IPS-18a (cell line): ENCODE measurements around the gene PDZD8.
A peak's percentile ranks its signal among the peaks of the same experiment; 100 is the strongest.
"Not testable (repeated sequence)": the region's sequence is repeated elsewhere in the genome, so short reads cannot be mapped to it uniquely, and the experiment has no call there.

Experiments
- H3K27ac ChIP-seq: one replicate; pipeline ENCODE4 v1.5.1; 2013; ENCODE audit warnings: low read length
- H3K27me3 ChIP-seq: one replicate; pipeline ENCODE4 v1.6.1; 2013; ENCODE audit warnings: mild to moderate bottlenecking, low read length; ENCODE audit not compliant: control insufficient read depth, insufficient read depth
- H3K36me3 ChIP-seq: one replicate; pipeline ENCODE4 v1.6.1; 2013; ENCODE audit warnings: low read depth, low read length; ENCODE audit not compliant: control insufficient read depth
- H3K4me1 ChIP-seq: one replicate; pipeline ENCODE4 v1.6.1; 2013; ENCODE audit warnings: low read depth, low read length; ENCODE audit not compliant: control insufficient read depth
- H3K4me3 ChIP-seq: one replicate; pipeline ENCODE4 v1.5.1; 2013; ENCODE audit warnings: low read length
- H3K9ac ChIP-seq: one replicate; pipeline ENCODE4 v1.6.1; 2013; ENCODE audit warnings: mild to moderate bottlenecking, low read length, moderate library complexity
- H3K9me3 ChIP-seq: one replicate; pipeline ENCODE4 v1.6.1; 2013; ENCODE audit warnings: low read depth, low read length; ENCODE audit not compliant: control insufficient read depth

Gene PDZD8

GRCh38 chr10:117248750-117249465 is 126.3 kb downstream of the PDZD8 start:
- Histone ChIP-seq H3K36me3 (no peaks in the 10 kb centered on the region), H3K4me3 (no peak overlapping the region), H3K27me3 (peaks cover 6% of the 10 kb centered on the region), H3K9ac (no peak overlapping the region), H3K4me1 (peaks cover 5% of the 10 kb centered on the region), H3K27ac (no peak overlapping the region), H3K9me3 (no peaks in the 10 kb centered on the region)

GRCh38 chr10:117246997-117247671 is 128.1 kb downstream of the PDZD8 start:
- peaks cover 24% of the 10 kb centered on the region for H3K27me3 ChIP-seq
- H3K4me1 ChIP-seq = peaks cover 5% of the 10 kb centered on the region
- no peaks in the 10 kb centered on the region for H3K36me3 ChIP-seq
- no peak overlapping the region for H3K27ac ChIP-seq
- no peaks in the 10 kb centered on the region for H3K9me3 ChIP-seq
- no peak overlapping the region for H3K9ac ChIP-seq
- H3K4me3 ChIP-seq = no peak overlapping the region

GRCh38 chr10:117242463-117242832 is 132.8 kb downstream of the PDZD8 start:
- peaks cover 46% of the 10 kb centered on the region for H3K27me3 ChIP-seq
- H3K9me3 ChIP-seq = no peaks in the 10 kb centered on the region
- no peak overlapping the region for H3K27ac ChIP-seq
- H3K9ac ChIP-seq = no peak overlapping the region
- peaks cover 4% of the 10 kb centered on the region for H3K4me1 ChIP-seq
- no peaks in the 10 kb centered on the region for H3K36me3 ChIP-seq
- H3K4me3 ChIP-seq = peak overlapping the region; percentile 56

DNA sequence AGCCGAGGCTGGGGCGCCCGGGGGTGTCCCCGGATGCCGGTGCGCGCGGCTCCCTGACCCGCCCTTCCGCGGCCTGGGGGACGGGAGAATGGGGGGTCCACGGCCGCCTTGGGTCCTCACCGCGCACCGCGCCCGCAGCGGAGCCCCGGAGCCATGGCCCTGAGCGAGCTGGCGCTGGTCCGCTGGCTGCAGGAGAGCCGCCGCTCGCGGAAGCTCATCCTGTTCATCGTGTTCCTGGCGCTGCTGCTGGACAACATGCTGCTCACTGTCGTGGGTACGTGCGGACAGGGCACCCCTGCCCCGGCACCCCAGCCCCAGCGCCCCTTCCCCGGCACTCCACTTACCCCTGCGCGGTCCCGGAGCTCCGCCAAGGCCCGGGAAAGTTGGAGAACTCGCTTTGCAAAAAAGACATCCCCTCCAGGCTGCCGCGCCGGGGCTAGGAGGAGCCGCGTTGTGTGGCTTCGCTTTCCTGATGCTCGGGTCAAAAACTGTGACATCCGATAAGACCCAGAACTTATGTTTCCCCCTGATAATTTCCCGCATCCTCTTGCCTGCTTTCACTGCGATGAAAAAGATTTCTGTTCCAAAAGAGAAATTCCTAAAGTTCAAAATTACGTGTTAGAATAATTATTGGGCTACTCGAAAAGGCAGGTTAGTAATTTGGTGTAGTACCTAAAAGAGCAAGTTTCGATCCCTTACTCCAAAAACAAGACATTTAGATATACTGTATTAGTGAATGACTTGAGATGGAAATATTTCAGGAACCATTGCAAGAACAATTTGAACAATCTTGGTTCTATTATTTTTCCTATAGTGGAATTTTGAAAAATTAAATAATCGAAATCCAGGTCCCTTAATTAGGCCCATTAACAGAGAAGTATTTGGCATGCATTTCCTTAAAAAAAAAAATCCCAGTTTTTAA is 133.4 kb downstream of the PDZD8 start:
- no peak overlapping the region for H3K9ac ChIP-seq
- H3K27ac ChIP-seq = no peak overlapping the region
- peaks cover 4% of the 10 kb centered on the region for H3K4me1 ChIP-seq
- H3K4me3 ChIP-seq = peak overlapping the region; percentile 56
- H3K9me3 ChIP-seq = no peaks in the 10 kb centered on the region
- no peaks in the 10 kb centered on the region for H3K36me3 ChIP-seq
- peaks cover 46% of the 10 kb centered on the region for H3K27me3 ChIP-seq

DNA sequence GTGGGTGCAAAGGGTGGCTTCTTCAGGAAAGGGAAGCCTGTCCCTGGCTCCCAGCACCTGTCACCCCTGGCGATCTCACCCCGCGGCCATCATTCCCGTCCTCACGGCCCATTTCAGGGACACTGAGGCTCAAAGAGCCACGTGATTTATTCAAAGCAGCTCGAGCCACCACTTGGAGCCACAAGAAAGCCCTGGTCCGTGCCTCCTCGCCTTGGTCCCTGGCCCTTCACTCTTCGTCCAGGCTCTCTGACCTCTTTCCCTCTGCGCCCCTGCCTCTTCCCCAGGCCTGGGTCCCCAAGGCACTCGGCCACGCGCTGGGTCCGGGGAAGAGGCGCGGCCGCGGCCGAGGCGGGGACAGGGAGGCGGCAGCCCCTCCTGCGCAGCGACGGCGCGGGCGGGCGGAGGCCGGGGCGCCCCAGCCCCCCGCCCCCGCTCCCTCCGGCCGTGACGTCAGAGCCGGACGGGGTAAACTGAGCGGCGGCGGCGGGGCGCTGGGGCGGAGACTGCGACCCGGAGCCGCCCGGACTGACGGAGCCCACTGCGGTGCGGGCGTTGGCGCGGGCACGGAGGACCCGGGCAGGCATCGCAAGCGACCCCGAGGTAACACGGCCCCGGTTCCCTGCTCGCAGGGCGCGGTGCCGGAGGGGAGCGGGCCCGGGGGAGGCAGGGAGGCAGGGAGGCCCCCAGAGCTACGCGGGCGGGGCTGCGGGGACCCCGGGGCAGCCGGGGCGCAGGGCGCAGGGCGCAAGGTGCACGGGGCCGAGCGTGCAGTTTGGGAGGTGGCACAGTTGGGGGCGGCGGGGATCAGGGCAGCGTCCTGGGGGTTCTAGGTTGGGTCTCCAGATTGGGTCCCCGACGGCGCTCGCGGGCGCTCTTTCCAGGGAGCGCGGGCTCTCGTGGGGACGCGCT is 134.4 kb downstream of the PDZD8 start, which contains the start of gene SLC18A2:
Gene SLC18A2, plus strand, starts transcription at position 494 of the 909 bp plus-strand sequence. CDS start 580 bp downstream, outside the sequence.
- H3K9me3 ChIP-seq = no peaks in the 10 kb centered on the region
- H3K36me3 ChIP-seq = no peaks in the 10 kb centered on the region
- H3K9ac ChIP-seq = no peak within 1 kb of the TSS
- H3K4me1 ChIP-seq = peaks cover 4% of the 10 kb centered on the region
- peaks cover 46% of the 10 kb centered on the region for H3K27me3 ChIP-seq
- no peak within 1 kb of the TSS for H3K27ac ChIP-seq
- H3K4me3 ChIP-seq = peak within 1 kb of the TSS; percentile 56

DNA sequence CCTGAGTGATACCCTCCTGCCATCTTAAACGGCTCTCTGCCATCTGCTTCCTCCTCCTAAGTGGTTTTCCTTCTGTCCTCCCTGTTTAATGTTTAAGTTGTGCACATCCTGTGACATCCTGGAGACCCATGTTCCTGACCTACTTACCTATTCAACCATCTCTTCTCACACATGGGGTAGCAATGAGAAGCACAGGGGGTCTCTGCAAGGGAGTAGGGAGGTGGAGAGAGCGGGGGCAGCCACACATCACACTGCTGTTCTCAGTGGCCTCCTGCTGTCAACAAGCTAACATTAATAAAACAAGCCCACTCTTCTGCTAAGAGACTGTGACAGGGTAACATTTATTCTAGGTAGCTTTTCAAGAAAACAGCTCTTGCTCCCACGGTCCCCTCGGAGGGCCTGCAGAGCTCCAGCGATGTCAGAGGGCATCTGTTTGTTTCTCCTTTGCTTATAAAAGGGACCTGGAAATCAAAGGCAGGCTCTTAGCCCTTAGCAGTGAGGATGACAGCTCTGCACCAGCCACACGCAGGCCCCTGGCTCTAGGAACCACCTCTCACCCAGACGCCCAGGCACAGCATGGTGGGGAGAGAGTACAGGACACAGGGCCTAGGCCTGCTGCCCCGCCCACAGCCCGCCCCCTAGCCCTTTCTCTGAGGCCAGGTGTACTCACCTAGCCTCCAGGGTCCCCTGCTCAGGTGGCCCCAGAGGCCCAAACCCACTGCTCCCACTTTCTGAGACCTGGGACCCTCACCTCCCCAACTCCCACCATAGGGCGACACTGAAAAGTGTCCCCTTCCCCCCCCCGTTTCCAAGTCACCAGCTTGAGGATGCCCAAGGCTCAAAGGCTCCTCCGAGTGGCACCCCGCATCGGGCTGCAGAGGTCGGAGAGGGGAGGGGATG is 135.3 kb downstream of the PDZD8 start:
- Histone ChIP-seq H3K27ac (no peak overlapping the region), H3K4me1 (peaks cover 4% of the 10 kb centered on the region), H3K36me3 (no peaks in the 10 kb centered on the region), H3K27me3 (peaks cover 46% of the 10 kb centered on the region), H3K9ac (no peak overlapping the region), H3K4me3 (peak overlapping the region; percentile 56), H3K9me3 (no peaks in the 10 kb centered on the region)

GRCh38 chr10:117239051-117239450 is 136.2 kb downstream of the PDZD8 start:
- Histone ChIP-seq H3K4me3 (no peak overlapping the region), H3K36me3 (no peaks in the 10 kb centered on the region), H3K27me3 (peaks cover 40% of the 10 kb centered on the region), H3K9me3 (no peaks in the 10 kb centered on the region), H3K9ac (no peak overlapping the region), H3K27ac (no peak overlapping the region), H3K4me1 (peaks cover 4% of the 10 kb centered on the region)

DNA sequence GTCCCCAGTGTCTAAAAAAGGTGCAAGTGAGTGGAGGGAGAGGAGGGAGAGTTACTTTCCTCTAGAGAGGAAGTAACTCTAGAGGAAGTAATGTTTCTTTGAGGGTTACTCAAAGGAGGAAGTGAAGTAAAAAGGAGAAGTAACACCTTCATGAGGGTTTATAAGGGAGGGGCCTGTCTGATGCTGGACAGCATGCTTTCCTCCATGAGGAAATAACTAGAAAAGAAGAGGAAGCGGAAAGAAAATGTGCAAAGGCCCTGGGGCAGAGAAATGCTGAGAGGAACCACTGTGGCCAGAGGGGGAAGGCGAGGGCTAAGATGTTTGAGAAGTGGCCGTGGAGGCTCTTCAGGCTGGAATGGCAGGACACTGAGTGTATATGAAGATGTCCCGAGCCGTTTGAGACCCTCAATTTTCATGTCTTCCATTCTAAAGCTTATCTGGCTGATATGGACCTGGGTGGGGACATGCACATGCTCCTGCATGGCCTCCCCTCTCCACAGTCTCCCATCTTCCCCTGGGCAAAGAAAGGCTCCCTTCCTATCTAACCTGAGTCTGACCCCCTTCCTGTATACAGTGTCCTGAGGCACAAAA is 137.7 kb downstream of the PDZD8 start:
- H3K36me3 ChIP-seq = no peaks in the 10 kb centered on the region
- H3K27ac ChIP-seq = no peak overlapping the region
- H3K9me3 ChIP-seq = no peaks in the 10 kb centered on the region
- H3K27me3 ChIP-seq = peaks cover 26% of the 10 kb centered on the region
- H3K9ac ChIP-seq = no peak overlapping the region
- peaks cover 4% of the 10 kb centered on the region for H3K4me1 ChIP-seq
- no peak overlapping the region for H3K4me3 ChIP-seq

- H3K9ac ChIP-seq, H3K27me3 ChIP-seq, H3K27ac ChIP-seq: not testable (repeated sequence)
Measured at GRCh38 chr10:117230107-117230506, 145.1 kb downstream of the PDZD8 start.

GRCh38 chr10:117228210-117228609 is 147.0 kb downstream of the PDZD8 start:
- Histone ChIP-seq H3K36me3 (no peaks in the 10 kb centered on the region), H3K27me3 (no peaks in the 10 kb centered on the region)

More at GRCh38 chr10:117230107-117230506, 145.1 kb downstream of the PDZD8 start:
- H3K4me1 ChIP-seq, H3K4me3 ChIP-seq, H3K36me3 ChIP-seq, H3K9me3 ChIP-seq: not testable (repeated sequence)

More at GRCh38 chr10:117228210-117228609, 147.0 kb downstream of the PDZD8 start:
- no peak overlapping the region for H3K4me3 ChIP-seq
- no peak overlapping the region for H3K9ac ChIP-seq
- H3K4me1 ChIP-seq = no peaks in the 10 kb centered on the region
- H3K9me3 ChIP-seq = no peaks in the 10 kb centered on the region
- no peak overlapping the region for H3K27ac ChIP-seq
